ENCODE measurements around the gene PIGK.

Gene PIGK

DNA sequence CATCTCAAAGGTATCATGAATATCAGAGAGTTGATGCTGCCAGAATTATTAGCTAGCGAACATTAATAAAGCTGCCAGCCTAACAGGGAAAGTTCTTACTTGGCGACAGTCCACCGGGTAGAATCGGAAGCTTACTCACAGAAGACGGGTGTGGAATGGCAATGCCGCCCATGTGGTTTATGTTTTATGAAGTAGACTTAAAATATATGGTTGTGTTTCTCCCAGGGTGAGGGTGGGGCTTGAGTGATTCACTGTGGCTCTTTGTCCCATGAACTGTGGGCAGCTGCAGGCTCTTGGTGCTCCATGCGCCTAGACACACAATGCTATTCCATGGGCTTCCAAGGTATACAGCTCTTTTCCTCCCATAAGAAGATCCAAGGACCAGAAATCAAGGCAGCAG is 162.7 kb downstream of the PIGK start:
- no peak overlapping the region for H3K27ac ChIP-seq
- no peaks in the 10 kb centered on the region for H3K4me1 ChIP-seq (ENCODE audit: control insufficient read depth in 1 of 2, insufficient read depth in 1 of 2, low read depth in 1 of 2, low read length in 1 of 2)
- TF ChIP-seq, protein P1, sequence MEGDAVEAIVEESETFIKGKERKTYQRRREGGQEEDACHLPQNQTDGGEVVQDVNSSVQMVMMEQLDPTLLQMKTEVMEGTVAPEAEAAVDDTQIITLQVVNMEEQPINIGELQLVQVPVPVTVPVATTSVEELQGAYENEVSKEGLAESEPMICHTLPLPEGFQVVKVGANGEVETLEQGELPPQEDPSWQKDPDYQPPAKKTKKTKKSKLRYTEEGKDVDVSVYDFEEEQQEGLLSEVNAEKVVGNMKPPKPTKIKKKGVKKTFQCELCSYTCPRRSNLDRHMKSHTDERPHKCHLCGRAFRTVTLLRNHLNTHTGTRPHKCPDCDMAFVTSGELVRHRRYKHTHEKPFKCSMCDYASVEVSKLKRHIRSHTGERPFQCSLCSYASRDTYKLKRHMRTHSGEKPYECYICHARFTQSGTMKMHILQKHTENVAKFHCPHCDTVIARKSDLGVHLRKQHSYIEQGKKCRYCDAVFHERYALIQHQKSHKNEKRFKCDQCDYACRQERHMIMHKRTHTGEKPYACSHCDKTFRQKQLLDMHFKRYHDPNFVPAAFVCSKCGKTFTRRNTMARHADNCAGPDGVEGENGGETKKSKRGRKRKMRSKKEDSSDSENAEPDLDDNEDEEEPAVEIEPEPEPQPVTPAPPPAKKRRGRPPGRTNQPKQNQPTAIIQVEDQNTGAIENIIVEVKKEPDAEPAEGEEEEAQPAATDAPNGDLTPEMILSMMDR (IDR thresholded peaks at IDR 0.05), result no peak
- peaks cover 12% of the 10 kb centered on the region for H3K27me3 ChIP-seq
- H3K4me3 ChIP-seq (ENCODE audit: low read depth in 1 of 2, low read length in 1 of 2), result no peak overlapping the region
- H3K36me3 ChIP-seq, result no peaks in the 10 kb centered on the region
- H3K9me3 ChIP-seq, result no peaks in the 10 kb centered on the region

DNA sequence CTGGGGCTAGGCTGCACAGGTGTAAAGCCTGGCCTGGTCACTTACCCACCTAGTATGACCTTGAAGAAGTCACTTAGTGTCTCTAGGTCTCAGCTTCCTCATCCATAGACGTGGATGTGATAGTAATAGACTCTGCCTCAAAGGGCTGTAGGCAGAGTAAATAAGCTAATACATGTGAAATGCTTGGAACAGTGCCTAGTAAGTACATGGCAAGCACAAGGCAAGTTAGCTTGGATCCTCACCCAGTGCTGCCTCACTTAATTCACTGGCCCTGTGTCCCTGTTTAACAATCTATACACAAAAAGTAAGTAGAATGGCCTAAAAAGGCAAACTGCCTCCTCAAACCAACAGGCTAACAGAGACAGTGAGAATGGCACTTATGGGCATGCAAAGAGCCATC is 167.8 kb downstream of the PIGK start:
- Histone ChIP-seq H3K4me3 (ENCODE audit: low read depth in 1 of 2, low read length in 1 of 2) (no peak overlapping the region), H3K36me3 (no peaks in the 10 kb centered on the region), H3K4me1 (ENCODE audit: control insufficient read depth in 1 of 2, insufficient read depth in 1 of 2, low read depth in 1 of 2, low read length in 1 of 2) (no peaks in the 10 kb centered on the region), H3K9me3 (no peaks in the 10 kb centered on the region), H3K27ac (no peak overlapping the region), H3K27me3 (no peaks in the 10 kb centered on the region)
- TF ChIP-seq, protein P1 (IDR thresholded peaks at IDR 0.05), result no peak

DNA sequence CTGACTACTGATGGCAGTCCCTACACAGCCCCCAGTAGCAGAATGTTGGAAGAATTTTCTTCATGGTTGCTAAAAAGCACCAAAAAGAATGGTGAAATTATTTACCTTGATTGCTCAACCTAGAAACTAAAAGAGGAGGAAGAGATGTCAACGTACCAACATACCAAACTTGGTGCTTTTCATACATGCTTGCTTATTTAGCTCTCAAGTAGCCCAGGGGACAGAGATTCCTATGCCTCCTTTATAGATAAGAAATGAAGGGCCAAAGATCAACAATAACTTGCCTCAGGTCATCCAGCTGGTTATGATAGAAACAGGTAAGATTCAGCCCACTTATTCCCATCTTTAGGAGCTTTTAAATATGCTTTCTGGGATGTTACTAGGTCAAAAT is 170.6 kb downstream of the PIGK start:
- TF ChIP-seq, protein P1 (IDR thresholded peaks at IDR 0.05), result no peak
- H3K36me3 ChIP-seq, result no peaks in the 10 kb centered on the region

DNA sequence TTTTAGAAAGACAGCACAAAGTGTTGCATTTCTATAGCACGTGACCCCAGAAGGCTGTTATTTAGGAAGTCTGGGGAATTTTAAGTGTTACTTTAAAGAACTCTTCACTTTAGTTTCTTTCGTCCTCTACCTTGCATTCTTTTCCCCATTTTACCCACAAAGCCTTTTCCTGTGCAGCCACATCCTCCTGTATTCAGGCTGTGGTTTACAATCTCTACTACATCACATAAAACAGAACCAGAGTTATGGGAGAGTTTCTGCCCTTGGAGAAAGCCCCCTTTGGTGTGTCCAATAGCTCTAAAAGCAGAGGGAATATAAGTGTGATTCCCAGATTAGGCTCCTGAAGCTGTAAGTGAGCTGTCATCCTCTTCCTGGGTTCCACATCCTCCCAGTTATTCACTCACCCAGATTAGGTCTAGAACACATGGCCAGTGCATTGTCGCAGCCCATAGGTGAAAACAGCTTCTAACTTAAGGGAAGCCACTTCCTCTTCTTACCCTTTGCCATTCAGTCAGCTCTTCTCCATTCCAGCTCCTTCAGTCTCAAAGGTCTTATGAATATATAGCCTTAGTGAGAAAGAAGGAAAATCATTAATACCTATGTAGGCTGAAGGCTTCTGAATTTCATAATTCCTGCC is 171.1 kb downstream of the PIGK start:
- H3K27me3 ChIP-seq, result no peaks in the 10 kb centered on the region
- H3K9me3 ChIP-seq, result no peaks in the 10 kb centered on the region
- H3K36me3 ChIP-seq, result no peaks in the 10 kb centered on the region
- H3K4me1 ChIP-seq (ENCODE audit: control insufficient read depth in 1 of 2, insufficient read depth in 1 of 2, low read depth in 1 of 2, low read length in 1 of 2), result no peaks in the 10 kb centered on the region
- no peak overlapping the region for H3K27ac ChIP-seq
- no peak overlapping the region for H3K4me3 ChIP-seq (ENCODE audit: low read depth in 1 of 2, low read length in 1 of 2)
- TF ChIP-seq, protein P1 (IDR thresholded peaks at IDR 0.05), result no peak

More for the DNA sequence above, 170.6 kb downstream of the PIGK start:
- H3K4me1 ChIP-seq (ENCODE audit: control insufficient read depth in 1 of 2, insufficient read depth in 1 of 2, low read depth in 1 of 2, low read length in 1 of 2), result no peaks in the 10 kb centered on the region
- H3K4me3 ChIP-seq (ENCODE audit: low read depth in 1 of 2, low read length in 1 of 2), result no peak overlapping the region
- H3K9me3 ChIP-seq, result no peaks in the 10 kb centered on the region
- H3K27me3 ChIP-seq, result no peaks in the 10 kb centered on the region
- H3K27ac ChIP-seq, result no peak overlapping the region

DNA sequence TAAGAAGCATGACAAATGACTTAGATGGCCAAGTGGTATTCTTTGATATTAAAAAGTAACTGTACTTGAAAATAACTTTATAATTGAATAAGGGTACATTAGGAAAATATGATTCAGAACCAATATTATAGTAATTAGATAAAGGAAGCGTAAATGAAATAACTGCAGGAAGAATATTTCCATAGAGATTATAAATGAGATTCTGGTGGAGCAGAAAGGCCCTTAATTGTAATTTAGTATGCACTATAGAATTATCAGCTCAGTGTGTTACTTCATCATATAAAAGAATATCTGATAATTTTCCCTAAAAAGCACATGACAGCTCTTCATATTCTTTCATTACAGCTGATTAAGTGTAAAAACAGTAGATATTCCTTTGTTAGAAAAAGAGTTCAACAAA is 171.7 kb downstream of the PIGK start:
- H3K27me3 ChIP-seq, result no peaks in the 10 kb centered on the region
- no peaks in the 10 kb centered on the region for H3K4me1 ChIP-seq (ENCODE audit: control insufficient read depth in 1 of 2, insufficient read depth in 1 of 2, low read depth in 1 of 2, low read length in 1 of 2)
- no peak overlapping the region for H3K27ac ChIP-seq
- no peaks in the 10 kb centered on the region for H3K36me3 ChIP-seq
- TF ChIP-seq, protein P1 (IDR thresholded peaks at IDR 0.05), result no peak
- H3K4me3 ChIP-seq (ENCODE audit: low read depth in 1 of 2, low read length in 1 of 2), result no peak overlapping the region
- H3K9me3 ChIP-seq, result no peaks in the 10 kb centered on the region
